ENCODE measurements around the gene FGF18. TPM values are rescaled to one million over a fixed set of nuclear protein-coding genes. Genes with fewer than 3 reads are reported as not detected.
A peak's percentile ranks its signal among the peaks of the same experiment; 100 is the strongest.
"Not testable (repeated sequence)": the region's sequence is repeated elsewhere in the genome, so short reads cannot be mapped to it uniquely, and the experiment has no call there.

The FGF18 gene
- total RNA-seq, 1 donor from 2014 or later: not detected

DNA sequence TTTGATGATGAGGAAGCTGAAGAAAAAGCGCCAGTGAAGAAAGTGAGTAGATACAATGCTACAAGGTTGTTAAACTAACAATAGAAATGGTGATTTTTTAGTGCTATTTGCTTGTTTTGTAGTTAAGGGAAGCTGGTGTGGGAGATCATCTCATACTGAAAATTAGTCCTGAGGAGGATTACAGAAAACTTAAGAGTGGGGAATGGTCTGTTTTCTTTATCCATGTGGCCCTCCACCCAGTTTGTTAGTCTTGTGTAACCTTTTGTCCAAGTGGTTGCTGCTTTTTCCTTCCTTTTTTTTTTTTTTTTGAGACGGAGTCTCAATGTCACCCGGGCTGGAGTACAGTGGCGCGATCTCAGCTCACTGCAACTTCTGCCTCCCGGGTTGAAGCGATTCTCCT is 19.3 kb upstream of the FGF18 start:
- DNase-seq (ENCODE audit: low read depth in 2 of 2): no peak

DNA sequence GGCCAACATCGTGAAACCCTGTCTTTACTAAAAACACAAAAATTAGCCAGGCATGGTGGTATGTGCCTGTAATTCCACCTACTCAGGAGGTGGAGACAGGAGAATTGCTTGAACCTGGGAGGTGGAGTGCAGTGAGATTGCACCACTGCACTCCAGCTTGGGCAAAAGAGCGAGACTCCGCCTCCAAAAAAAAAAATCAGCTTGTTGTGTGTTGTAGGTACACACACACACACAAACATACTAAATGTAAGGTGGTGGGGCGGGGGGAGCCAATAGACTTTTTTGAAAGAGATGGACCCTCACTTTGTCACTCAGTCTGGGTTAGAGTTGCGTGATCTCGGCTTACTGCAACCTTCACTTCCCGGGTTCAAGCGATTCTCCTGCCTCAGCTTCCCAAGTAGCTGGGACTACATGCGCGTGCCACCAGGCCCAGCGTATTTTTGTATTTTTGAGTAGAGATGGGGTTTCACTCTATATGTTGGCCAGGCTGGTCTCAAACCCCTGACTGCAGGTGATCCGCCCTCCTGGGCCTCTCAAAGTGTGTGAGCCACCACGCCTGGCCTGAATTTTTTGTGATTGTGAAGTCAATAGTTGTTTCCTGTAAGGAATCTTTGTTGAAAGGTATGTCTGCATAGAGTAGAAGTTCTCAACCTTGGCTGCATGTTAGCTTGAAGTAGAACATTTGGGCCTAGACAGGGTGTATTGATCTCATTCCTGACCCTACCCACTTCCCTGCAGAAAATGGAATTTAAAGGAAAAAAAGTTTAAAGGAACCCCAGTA is 18.1 kb upstream of the FGF18 start:
- DNase-seq (ENCODE audit: low read depth in 2 of 2): no peak

DNA sequence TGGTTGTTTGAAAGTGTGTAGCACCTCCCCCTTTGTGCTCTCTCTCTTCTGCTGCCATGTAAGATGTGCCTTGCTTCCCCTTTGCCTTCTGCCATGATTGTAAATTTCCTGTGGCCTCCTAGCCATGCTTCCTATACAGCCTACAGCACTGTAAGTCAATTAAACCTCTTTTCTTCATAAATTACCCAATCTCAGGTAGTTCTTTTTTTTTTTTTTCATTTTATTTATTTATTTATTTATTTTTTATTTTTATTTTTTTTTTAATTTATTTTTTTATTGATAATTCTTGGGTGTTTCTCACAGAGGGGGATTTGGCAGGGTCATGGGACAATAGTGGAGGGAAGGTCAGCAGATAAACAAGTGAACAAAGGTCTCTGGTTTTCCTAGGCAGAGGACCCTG is 16.7 kb upstream of the FGF18 start:
- not testable (repeated sequence) for DNase-seq (ENCODE audit: low read depth in 2 of 2)

DNA sequence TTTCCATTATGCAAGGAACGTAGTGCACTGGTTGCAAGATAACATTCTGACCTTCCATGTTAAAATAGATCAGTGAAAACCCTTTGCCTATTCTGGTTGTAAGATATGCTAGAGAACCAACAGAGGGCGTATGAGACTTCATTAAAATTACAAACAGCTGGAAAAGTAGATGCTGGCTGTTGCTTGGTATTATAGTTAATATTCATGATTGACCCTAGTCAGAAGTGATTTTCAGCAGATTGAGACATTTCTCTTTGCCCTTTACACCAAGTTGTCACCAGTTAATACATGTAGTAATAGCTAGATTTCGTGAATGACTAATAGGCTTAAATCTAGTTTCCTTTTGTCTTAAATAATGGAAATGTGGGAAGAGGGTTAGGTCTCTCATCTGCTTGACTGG is 13.8 kb upstream of the FGF18 start:
- peak; percentile 39 to 51 for DNase-seq (ENCODE audit: low read depth in 2 of 2)

DNA sequence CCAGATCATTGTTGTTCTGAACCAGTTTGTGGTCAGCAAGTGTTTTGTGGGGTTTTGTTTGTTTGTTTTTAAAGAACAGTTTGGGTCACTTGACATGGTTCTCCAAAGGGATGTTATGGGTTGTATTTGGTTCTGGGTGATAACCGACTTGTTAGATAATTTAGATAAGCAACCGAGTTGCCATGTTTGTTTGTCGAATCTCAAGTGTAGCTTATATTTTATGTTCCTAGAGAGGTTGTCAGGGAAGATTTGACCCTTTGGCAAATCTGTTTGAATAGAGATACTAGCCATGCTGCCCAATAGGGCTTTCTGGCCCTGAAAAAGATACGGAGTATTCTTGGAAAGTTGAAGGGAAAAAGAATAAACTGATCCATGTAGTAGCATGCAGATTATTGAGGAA is 12.2 kb upstream of the FGF18 start:
- DNase-seq (ENCODE audit: low read depth in 2 of 2): no peak

DNA sequence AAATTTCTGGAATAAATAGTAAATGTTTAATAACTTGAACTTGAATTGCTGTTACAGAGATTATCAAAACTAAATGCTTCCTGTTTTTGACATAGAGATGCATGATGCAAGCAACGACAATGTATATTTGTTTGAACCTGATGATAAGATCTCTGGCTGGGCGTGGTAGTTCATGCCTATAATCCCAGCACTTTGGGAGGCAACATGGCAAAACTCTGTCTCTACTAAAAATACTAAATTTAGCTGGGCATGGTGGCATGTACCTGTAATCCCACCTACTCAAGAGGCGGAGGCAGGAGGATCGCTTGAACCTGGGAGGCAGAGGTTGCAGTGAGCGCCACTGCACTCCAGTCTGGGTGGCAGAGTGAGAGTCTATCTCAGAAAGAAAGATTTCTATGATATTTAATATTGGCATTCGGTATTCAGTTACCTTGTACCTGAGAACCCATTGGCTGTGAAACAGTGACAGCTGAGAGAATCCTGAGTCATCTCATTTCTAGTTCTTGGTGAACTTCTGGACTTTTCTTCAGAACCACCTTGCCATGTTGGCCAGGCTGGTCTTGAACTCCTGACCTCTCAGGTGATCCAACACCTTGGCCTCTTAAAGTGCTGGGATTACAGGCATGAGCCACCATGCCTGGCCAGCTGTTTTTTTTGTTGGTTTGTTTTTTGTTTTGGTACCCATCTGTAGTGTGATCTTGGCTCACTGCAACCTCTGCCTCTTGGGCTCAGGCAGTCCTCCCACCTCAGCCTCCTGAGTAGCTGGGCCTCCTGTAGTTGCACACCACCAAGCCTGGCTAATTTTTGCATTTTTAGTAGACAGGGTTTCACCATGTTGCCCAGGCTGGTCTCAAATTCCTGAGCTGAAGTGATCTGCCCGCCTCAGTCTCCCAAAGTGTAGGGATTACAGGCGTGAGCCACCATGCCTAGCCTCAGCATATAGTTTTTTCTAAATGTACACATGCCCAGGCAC is 10.0 kb upstream of the FGF18 start:
- DNase-seq (ENCODE audit: low read depth in 2 of 2): no peak

DNA sequence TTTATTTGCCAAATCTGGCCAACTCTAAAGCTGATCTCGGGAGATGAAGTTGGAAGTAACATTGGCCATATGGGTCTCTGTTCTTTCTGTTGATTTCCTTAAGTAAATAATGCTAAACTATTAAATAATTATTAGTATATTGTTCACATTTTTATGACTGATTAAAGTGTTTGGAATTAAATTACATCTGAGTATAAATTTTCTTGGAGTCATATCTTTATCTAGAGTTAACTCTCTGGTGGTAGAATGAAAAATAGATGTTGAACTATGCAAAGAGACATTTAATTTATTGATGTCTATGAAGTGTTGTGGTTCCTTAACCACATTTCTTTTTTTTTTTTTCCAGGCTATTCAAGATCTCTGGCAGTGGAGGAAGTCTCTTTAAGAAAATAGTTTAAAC is 9.3 kb upstream of the FGF18 start:
- no peak for DNase-seq (ENCODE audit: low read depth in 2 of 2)

DNA sequence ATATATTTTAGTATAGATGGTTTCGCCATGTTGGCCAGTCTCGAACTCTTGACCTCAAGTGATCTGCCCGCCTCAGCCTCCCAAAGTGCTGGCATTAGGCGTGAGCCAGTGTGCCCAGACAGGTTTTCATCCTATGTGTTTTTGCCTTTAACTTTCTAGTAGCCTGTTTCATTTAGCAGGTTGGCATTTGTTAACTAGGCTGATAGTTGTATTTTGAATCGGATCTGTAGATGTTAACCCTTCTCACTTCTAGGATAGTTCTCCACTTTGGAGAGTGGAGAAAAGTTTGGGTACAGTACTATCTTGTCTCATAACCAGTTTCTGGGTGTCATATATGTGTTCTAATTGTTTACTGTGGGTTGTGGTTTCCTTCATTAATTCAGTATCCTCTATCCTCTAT is 7.3 kb upstream of the FGF18 start:
- DNase-seq (ENCODE audit: low read depth in 2 of 2): no peak

DNA sequence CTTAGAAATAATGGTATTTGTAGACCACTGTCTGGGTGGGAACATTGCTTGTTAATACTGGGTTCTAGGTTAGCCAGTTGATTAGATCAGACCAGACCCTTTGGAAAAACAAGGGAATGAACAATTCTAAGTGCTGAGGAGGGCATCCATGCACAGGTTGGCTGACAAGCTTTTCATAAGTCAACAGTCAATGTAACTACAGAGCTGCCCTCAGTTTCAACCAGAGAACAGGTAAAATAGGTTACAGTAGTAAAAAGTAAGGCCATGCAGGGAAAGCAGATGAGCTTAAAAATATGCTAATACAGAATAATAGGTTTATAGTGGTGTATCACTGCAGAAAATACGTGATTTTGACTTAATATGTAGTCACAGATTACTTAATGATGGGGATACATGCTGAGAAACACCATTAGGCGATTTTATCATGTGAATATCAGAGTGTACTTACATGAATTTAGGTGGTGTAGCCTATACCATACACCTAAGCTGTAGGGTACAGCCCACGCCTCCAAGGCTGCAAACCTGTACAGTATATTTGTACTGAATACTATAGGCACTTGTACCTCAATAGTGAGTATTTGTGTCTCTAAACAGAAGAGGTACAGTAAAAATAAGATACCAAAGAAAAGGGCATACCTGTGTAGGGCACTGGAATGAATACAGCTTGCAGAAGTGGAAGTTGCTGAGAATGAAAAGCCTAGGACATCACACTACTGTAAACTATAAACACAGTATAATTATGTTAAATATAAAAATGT is 6.1 kb upstream of the FGF18 start:
- no peak for DNase-seq (ENCODE audit: low read depth in 2 of 2)

DNA sequence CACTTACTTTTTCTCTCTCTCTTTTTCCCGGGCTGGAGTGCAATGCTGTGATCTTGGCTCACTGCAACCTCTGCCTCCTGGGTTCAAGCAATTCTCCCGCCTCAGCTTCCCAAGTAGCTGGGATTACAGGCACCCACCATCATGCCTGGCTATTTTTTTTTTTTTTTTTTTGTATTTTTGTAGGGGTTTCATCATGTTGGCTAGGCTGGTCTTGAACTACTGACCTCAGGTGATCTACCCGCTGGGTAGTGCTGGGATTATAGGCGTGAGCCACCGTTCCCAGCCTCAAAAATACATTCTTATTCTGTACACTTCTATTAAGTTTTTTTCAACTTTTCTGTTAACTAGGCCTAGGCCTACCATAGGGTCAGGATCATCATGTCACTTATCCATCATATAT is 5.5 kb upstream of the FGF18 start:
- DNase-seq (ENCODE audit: low read depth in 2 of 2): not testable (repeated sequence)

DNA sequence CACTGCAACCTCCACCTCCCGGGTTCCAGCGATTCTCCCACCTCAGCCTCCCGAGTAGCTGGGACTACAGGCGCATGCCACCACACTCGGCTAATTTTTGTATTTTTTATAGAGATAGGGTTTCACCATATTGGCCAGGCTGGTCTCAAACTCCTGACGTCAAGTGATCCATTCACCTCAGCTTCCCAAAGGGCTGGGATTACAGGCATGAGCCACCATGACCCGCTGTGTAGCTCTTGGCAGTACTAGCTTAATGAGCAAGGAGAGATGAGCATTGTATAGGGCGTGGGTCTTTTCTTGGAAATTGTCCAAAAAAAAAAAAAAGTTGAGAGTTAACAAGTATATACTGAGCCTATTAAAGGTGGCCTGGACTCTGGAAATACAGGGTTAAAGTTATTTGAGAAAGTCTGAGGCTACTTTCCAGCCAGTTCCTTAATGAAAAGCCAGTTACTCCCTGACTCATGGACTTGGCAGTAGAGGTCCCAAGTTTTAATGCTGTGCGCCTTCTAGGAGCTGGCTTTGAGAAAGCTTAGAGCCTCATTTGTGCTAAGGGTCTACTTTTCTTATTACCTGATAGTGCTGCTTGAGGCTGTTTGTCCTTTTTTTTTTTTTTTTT is 4.2 kb upstream of the FGF18 start:
- DNase-seq (ENCODE audit: low read depth in 2 of 2): no peak

DNA sequence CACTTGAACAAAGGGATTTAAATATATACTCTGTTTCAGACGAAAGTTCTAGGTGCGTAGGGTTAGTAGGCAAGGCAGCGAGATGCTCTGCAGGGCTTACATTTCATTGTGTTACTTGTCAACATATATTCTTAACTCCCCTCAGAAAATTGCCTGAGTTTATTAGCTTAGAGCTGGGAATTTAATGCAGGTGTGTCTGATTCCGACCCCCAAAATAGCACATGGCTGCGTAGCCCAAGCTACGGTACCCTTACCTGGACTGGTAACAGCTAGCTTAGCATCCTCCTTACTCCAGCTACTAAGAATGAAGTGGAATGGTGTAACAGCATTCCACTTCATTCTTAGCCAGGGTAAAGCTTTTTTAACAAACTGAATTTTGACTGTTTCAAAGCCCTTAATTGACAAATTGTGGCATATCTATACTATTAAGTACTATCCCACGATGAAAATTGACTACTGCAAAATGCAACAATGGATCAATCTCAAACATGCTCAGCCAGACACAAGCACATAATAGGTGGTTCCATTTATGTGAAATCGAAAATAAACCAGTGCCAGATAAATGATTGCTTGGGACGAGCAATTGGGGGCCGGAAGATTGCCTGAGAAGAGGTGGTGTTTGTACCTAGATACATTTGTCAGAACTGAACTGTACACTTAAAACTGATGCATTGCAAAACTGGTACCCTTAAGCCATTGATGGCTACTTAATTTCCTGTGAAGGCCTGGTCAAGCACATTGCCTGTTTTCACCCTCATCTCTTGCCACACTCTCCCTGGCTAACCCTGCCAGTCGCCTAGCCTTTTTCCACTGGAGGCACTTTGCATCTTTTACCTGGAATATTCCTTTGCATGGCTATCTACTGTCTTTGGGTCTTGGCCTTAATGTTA is 3.0 kb upstream of the FGF18 start:
- no peak for DNase-seq (ENCODE audit: low read depth in 2 of 2)

DNA sequence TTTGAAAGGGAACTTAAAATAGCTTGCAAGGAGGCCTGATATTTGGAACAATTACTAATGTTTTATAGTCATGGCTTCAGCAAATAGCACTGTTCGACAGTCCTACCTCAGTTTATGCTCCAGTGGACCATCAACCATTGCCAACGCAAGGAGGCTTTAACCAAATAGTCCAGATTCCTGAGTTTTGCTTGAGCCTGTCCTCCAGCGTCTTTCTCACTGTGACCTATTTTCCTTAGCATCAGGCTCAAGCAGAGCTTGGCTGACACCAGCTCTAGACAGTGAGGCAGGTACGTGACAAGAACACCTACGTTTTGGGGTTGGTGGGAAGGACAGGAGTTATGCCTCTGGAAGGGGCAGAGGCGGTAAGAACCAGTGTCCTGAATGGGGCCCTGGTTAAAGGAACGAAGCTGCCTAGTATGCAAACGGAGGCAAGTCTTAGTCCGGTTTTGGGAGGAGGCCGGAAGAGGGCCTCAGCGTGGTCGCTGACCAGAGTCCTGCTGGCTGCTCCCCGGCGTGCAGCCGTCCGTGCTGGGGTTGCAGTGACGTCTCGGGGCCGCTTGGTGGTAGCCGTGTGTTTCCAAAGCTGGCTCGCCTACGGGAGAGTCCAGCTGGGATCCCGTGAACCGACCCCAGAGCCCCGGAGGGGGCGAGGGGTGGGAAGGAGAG is 998 bp upstream of the FGF18 start:
- DNase-seq (ENCODE audit: low read depth in 2 of 2): peak; percentile 81 to 86

DNA sequence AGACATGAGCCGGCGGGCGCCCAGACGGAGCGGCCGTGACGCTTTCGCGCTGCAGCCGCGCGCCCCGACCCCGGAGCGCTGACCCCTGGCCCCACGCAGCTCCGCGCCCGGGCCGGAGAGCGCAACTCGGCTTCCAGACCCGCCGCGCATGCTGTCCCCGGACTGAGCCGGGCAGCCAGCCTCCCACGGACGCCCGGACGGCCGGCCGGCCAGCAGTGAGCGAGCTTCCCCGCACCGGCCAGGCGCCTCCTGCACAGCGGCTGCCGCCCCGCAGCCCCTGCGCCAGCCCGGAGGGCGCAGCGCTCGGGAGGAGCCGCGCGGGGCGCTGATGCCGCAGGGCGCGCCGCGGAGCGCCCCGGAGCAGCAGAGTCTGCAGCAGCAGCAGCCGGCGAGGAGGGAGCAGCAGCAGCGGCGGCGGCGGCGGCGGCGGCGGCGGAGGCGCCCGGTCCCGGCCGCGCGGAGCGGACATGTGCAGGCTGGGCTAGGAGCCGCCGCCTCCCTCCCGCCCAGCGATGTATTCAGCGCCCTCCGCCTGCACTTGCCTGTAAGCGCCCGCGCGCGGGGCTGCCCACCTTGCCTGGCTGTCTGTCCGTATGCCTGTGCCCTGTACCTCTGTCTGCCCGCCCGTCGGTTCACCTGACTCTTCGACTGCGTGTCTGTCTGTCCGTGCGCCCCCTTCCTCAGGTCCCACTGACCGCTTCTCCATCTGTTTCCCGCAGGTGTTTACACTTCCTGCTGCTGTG is 412 bp downstream of the FGF18 start:
- peak; percentile 37 to 38 for DNase-seq (ENCODE audit: low read depth in 2 of 2)

DNA sequence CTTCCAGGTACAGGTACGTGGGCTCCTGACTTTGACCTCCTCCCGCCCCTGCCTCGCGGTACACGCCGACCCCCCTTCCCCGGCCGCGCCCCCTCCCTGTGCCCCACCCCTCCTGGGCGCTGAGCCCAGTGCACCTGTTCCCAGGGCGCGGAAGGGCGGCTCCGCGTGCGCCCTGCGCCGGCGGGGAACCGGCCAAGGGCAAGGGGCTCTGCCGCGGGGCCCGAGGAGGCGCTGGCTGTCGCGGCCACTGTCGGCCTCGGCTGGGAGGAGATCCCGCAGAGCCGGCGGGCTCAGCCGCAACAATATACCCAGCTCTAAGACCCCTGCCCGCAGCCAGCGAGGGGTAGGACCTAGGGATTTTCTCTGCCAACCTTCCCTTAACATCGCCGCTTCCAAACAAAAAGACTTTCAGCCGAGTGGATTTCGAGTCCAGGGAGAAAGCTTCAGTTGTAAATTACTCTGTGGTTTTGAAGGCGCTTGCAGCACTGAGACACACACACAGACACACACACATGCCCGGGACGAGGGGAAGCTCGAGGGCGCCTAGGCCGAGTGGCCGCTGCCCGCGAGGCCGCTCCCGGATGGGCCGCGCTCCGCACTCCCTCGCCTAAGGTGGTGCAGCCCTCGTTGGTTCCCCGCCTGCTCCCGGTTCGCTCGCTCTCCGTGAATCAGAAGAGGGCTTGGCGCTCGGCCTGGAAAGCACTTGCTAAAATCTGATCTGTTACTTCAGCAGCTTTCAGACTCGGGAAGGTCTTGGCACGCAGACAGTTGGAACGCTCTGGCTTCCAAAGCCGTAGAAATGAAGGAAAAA is 1.2 kb downstream of the FGF18 start:
- peak; percentile 14 to 64 for DNase-seq (ENCODE audit: low read depth in 2 of 2)

DNA sequence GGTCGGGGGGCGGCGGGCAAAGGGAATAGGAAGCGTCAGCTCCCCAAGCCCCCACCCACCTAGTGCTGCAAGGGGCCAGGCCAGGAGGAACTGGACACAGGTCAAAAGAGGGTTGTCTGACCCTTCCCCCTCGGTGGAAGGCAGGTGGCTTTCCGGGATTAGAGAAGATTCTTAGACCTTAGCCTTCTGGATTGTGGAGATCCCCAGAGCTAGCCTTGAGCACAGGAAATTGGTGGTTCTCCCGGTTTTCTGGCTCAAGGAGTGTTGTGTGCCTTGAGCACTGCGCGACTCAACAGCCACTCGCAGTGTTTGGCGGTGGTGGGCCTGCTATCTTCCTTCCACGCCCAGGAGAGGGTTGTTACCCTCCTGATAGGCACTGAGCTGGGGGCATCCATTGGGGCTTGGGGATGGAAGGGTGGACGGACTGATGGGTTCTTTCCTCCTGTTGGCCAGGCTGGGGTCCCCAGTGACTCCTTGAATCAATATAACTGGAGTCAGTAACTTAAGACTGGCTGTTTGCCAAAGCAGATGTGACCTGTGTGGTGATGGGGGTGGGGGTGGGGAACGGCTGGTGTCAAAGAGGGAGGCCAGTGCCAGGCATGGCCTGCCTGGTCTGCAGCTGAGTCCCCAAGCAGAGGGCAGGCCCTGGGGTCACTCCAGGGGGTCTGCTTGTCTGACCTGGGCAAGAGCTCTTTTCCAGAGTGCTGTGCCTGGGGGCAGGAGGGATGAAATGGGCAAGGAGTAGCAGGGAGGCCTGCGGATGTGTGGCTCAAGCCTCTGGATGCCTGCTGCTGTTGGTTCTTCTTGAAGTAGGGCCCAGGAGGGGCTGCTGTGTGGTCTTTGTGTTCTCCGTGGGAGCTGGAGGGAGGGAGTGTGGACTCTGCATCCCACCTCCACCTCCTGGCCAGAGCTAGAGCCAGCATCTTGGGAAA is 2.1 kb downstream of the FGF18 start:
- DNase-seq (ENCODE audit: low read depth in 2 of 2): no peak

DNA sequence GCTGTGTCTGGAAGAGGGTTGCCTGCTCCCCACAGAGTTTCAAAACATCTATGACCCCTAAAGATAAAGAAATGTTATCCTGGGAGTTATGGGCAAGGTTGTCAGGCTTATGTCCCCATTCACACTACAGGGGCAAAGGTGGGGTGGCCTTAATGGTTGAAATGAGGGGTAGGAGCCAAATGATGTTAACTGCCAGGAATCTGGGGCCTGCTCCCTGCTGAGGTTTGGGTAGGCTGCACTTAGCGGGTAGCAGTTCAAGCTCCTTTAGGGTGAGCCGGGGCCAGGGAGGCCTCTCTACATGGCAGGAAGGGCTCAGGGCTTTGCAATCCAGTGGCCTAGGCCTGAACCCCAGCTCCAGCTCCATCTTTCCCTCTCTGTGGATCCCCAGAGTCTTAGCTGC is 3.0 kb downstream of the FGF18 start:
- no peak for DNase-seq (ENCODE audit: low read depth in 2 of 2)
